Activated CD8-positive, alpha-beta T cell treated with anti-CD3 and anti-CD28 coated beads, Interleukin-2, amount 10 ng/mL, durations not matched to agents 7 days and 5 days (primary cell): ENCODE results near the gene SLC15A1. TPM values are rescaled to one million over a fixed set of nuclear protein-coding genes. Genes with fewer than 3 reads are reported as not detected.

ENCODE experiments used
- ATAC-seq: fragments of 150-1000 bp; cut with Tn5 transposase; one replicate; pipeline ENCODE4 v1.10.0; 2021; ENCODE audit warnings: moderate library complexity
- CTCF ChIA-PET: fragments of 350-600 bp; sonication (Branson Sonifier 250); formaldehyde crosslinking; loops from one replicate; lab custom pipeline; 2021; ENCODE audit warnings: antibody characterized with exemption; lab: Charles Lee
- POLR2A ChIA-PET: fragments of 350-600 bp; sonication (Branson Sonifier 250); formaldehyde crosslinking; loops from one replicate; lab custom pipeline; 2021; ENCODE audit warnings: antibody characterized with exemption; lab: Charles Lee
- DNase-seq: peaks from one replicate; pipeline ENCODE4 v3.0.0-alpha.2; 2020
- H3K27ac Mint-ChIP-seq: one replicate; pipeline ENCODE4 v1.8.0; 2021; ENCODE audit warnings: mild to moderate bottlenecking, mixed read lengths
- H3K27me3 Mint-ChIP-seq: one replicate; pipeline ENCODE4 v1.8.0; 2021; ENCODE audit warnings: low read depth, mixed read lengths
- H3K36me3 Mint-ChIP-seq: one replicate; pipeline ENCODE4 v1.8.0; 2021; ENCODE audit warnings: low read depth, mixed read lengths
- H3K4me1 Mint-ChIP-seq: one replicate; pipeline ENCODE4 v1.8.0; 2021; ENCODE audit warnings: low read depth, mixed read lengths
- H3K4me3 Mint-ChIP-seq: one replicate; pipeline ENCODE4 v1.8.0; 2021; ENCODE audit warnings: mild to moderate bottlenecking, mixed read lengths
- H3K9me3 Mint-ChIP-seq: one replicate; pipeline ENCODE4 v1.8.0; 2022; ENCODE audit warnings: mixed read lengths; ENCODE audit not compliant: insufficient read depth
- total RNA-seq, 2 experiments: library from RNA; stranded (reverse); gene quantifications; one replicate each; pipeline ENCODE4 v1.2.3, GENCODE V29; 2021

Gene SLC15A1
- total RNA-seq, 2 experiments from 2014 or later = not detected

DNA sequence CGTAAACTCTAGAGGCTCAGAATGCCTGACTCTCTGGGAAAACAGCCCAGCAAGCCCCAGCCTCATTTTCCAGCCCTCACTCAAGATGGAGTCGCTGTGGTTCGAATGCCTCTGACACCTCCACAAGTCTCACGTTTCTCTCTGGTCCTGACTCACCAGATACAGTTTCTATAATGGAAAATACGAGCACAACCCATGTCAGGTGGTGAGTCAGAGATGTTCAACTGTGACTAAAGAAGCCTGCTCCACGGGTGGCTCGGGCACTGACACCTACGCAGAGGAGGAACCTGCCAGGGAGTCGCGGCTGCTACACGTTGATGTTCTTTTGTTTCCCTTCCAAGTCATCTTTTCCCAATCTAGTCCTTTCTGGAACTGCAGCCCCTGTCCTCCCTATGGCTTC, 88.4 kb downstream of the SLC15A1 start:
- peaks cover 2% of the 10 kb centered on the region for H3K4me1 Mint-ChIP-seq
- peaks cover 15% of the 10 kb centered on the region for H3K27me3 Mint-ChIP-seq
- H3K4me3 Mint-ChIP-seq = no peak overlapping the region
- H3K36me3 Mint-ChIP-seq = no peaks in the 10 kb centered on the region
- no peak for ATAC-seq
- no peaks in the 10 kb centered on the region for H3K9me3 Mint-ChIP-seq
- CTCF ChIA-PET = no interaction called here
- H3K27ac Mint-ChIP-seq = no peak overlapping the region
- POLR2A ChIA-PET = no interaction called here
- no peak for DNase-seq

GRCh38 chr13:98658131-98658530, 94.3 kb downstream of the SLC15A1 start:
- Mint-ChIP-seq H3K27me3 (peaks cover 5% of the 10 kb centered on the region), H3K9me3 (no peaks in the 10 kb centered on the region), H3K4me3 (no peak overlapping the region), H3K4me1 (peaks cover 2% of the 10 kb centered on the region), H3K36me3 (no peaks in the 10 kb centered on the region), H3K27ac (no peak overlapping the region)
- POLR2A ChIA-PET = no interaction called here
- no peak for DNase-seq
- no peak for ATAC-seq
- CTCF ChIA-PET = no interaction called here

DNA sequence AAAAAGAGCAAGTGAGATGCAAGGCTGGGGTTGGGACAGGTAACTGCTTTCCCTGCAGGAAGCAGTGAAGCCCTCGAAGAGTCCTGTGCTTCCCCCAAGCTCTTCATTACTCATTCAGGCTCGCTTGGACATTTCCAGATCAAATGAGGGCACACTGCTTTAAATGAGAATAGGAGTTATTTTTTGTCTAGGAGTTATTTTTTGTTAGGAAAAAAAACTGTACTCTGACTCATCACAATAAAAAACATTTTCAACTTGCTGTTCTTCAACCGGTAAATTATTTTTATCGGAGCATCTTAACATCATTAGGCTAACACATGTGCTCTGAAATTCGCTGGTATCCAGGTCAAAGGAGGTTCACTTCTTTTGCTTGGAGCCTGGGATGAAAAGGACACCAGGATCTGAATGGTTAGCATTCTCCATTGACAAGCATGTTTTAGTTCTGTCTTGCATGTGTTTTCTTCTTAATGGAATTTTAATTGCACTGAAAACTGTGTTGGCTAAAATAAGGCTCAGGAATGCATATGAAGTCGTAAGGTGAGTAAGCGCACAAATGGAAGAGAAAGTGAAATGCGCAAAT, 94.9 kb downstream of the SLC15A1 start:
- Mint-ChIP-seq H3K27me3 (peaks cover 5% of the 10 kb centered on the region), H3K4me1 (peaks cover 2% of the 10 kb centered on the region), H3K9me3 (no peaks in the 10 kb centered on the region), H3K27ac (no peak overlapping the region), H3K36me3 (no peaks in the 10 kb centered on the region), H3K4me3 (no peak overlapping the region)
- ATAC-seq (no peak), DNase-seq (no peak)
- ChIA-PET CTCF (no interaction called here), POLR2A (no interaction called here)

DNA sequence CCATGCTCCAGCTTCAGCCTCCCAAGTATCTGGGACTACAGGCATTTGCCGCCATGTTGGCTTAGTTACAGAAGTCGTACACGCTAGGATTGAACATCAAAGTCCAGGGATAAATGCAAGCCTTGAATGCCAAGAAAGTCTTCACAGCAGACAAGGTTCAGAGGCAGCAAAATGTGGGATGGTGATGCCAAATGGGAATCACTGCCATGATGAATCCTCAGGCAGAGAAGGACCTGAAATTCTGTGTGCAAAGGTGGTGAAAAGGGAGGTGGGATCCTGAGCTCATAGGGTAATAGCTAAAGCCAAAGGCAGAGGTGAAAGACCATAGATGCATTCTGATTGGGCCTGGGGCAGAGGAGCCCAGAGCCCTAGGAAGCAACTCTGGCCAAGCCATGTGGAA, 96.2 kb downstream of the SLC15A1 start:
- ATAC-seq = no peak
- no peak for DNase-seq
- H3K9me3 Mint-ChIP-seq = no peaks in the 10 kb centered on the region
- H3K27me3 Mint-ChIP-seq = peaks cover 5% of the 10 kb centered on the region
- CTCF ChIA-PET = interaction anchor here (6.6 kb wide), 1 partner anchor 210 kb away, joined by 102 read pairs; no protein-coding TSS in a partner anchor
- H3K27ac Mint-ChIP-seq = no peak overlapping the region
- POLR2A ChIA-PET = interaction anchor here (0.5 to 1.4 kb wide), 2 partner anchors 80 to 1432 kb away, joined by 3 read pairs; partner anchors contain the start of gene PCCA
- no peaks in the 10 kb centered on the region for H3K36me3 Mint-ChIP-seq
- H3K4me1 Mint-ChIP-seq = peaks cover 2% of the 10 kb centered on the region
- H3K4me3 Mint-ChIP-seq = no peak overlapping the region

DNA sequence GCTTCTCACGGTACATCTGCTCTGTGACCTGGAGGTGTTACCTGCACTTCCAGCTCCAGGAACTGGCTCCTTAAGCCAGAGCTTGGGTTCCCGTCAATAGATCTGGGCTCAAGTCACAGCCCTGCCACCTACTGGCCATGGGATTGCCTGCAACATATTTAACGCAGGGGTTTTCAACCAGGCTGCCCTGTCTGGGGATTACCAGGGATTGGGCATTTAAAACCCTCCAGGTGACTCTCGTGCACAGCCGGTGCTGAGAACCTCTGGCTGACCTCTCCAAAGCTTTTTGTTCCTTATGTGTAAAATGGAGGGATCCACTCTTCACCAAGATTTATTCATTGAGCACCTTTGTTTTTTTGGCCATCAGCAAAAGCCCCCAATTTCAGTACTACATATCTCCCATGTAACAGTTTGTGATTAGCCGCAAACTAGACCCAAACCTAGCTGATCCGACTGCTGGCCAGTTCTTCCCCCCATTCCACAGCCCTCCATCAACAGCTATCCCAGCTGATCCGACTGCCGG, 98.9 kb downstream of the SLC15A1 start:
- H3K9me3 Mint-ChIP-seq = no peaks in the 10 kb centered on the region
- no peak overlapping the region for H3K4me3 Mint-ChIP-seq
- H3K36me3 Mint-ChIP-seq = no peaks in the 10 kb centered on the region
- no peak overlapping the region for H3K27ac Mint-ChIP-seq
- H3K27me3 Mint-ChIP-seq = peaks cover 5% of the 10 kb centered on the region
- peaks cover 2% of the 10 kb centered on the region for H3K4me1 Mint-ChIP-seq
- ATAC-seq (peak; percentile 89), DNase-seq (peak; percentile 77)
- ChIA-PET POLR2A (no interaction called here), CTCF (interaction anchor here (0.6 to 6.6 kb wide), 40 partner anchors 11 to 239 kb away, joined by 3 to 102 read pairs (median 4); no protein-coding TSS in a partner anchor)

- Mint-ChIP-seq H3K36me3 (no peaks in the 10 kb centered on the region), H3K4me1 (peaks cover 2% of the 10 kb centered on the region), H3K9me3 (no peaks in the 10 kb centered on the region), H3K4me3 (no peak overlapping the region), H3K27me3 (peaks cover 5% of the 10 kb centered on the region), H3K27ac (no peak overlapping the region)
- ChIA-PET POLR2A (no interaction called here), CTCF (interaction anchor here (0.6 to 6.6 kb wide), 41 partner anchors 10 to 797 kb away, joined by 3 to 102 read pairs (median 4); no protein-coding TSS in a partner anchor)
- ATAC-seq = no peak
- DNase-seq = no peak
Measured at GRCh38 chr13:98652721-98653462, 99.6 kb downstream of the SLC15A1 start.

DNA sequence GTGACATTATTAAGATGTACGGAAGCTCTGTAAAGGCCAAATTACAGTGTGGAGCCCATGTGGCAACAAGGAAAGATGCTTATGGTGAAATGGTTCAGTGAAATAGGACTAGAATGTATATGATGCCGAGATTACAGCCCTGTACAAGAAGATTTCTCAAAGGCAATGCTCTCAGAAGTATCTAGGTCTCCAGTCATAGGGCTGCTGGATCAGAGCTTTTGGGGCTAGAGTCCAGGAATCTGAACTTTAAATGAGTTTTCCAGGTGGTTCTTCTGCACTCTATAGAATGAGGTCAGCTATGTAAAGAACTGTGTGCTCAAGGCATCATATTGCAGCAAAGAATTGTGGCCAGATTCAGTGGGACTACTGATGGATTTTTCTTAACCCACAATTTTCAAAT, 100.2 kb downstream of the SLC15A1 start:
- ChIA-PET POLR2A (no interaction called here), CTCF (interaction anchor here (0.7 to 6.6 kb wide), 22 partner anchors 13 to 796 kb away, joined by 3 to 102 read pairs (median 6); no protein-coding TSS in a partner anchor)
- no peak overlapping the region for H3K4me3 Mint-ChIP-seq
- ATAC-seq = no peak
- H3K9me3 Mint-ChIP-seq = no peaks in the 10 kb centered on the region
- H3K27ac Mint-ChIP-seq = no peak overlapping the region
- H3K36me3 Mint-ChIP-seq = no peaks in the 10 kb centered on the region
- H3K27me3 Mint-ChIP-seq = peaks cover 5% of the 10 kb centered on the region
- H3K4me1 Mint-ChIP-seq = peaks cover 2% of the 10 kb centered on the region
- DNase-seq = no peak

GRCh38 chr13:98651744-98652143, 100.7 kb downstream of the SLC15A1 start:
- DNase-seq (no peak), ATAC-seq (no peak)
- peaks cover 2% of the 10 kb centered on the region for H3K4me1 Mint-ChIP-seq
- H3K4me3 Mint-ChIP-seq = no peak overlapping the region
- H3K27ac Mint-ChIP-seq = no peak overlapping the region
- H3K36me3 Mint-ChIP-seq = no peaks in the 10 kb centered on the region
- peaks cover 5% of the 10 kb centered on the region for H3K27me3 Mint-ChIP-seq
- POLR2A ChIA-PET = no interaction called here
- H3K9me3 Mint-ChIP-seq = no peaks in the 10 kb centered on the region
- CTCF ChIA-PET = interaction anchor here (0.7 to 6.6 kb wide), 12 partner anchors 13 to 796 kb away, joined by 3 to 102 read pairs (median 7); no protein-coding TSS in a partner anchor

GRCh38 chr13:98650396-98651107, 101.9 kb downstream of the SLC15A1 start:
- Mint-ChIP-seq H3K4me1 (peaks cover 2% of the 10 kb centered on the region), H3K4me3 (no peak overlapping the region), H3K27ac (no peak overlapping the region), H3K27me3 (peaks cover 7% of the 10 kb centered on the region), H3K9me3 (no peaks in the 10 kb centered on the region), H3K36me3 (no peaks in the 10 kb centered on the region)
- DNase-seq (no peak), ATAC-seq (no peak)
- POLR2A ChIA-PET = no interaction called here
- CTCF ChIA-PET = interaction anchor here (6.6 kb wide), 1 partner anchor 204 kb away, joined by 102 read pairs; no protein-coding TSS in a partner anchor

GRCh38 chr13:98649861-98650260, 102.6 kb downstream of the SLC15A1 start:
- peaks cover 10% of the 10 kb centered on the region for H3K27me3 Mint-ChIP-seq
- no peak overlapping the region for H3K27ac Mint-ChIP-seq
- CTCF ChIA-PET = interaction anchor here (6.6 kb wide), 1 partner anchor 203 kb away, joined by 102 read pairs; no protein-coding TSS in a partner anchor

GRCh38 chr13:98648686-98649085, 103.8 kb downstream of the SLC15A1 start:
- H3K27me3 Mint-ChIP-seq = peaks cover 15% of the 10 kb centered on the region
- H3K4me1 Mint-ChIP-seq = peaks cover 2% of the 10 kb centered on the region
- H3K27ac Mint-ChIP-seq = no peak overlapping the region
- POLR2A ChIA-PET = no interaction called here
- H3K36me3 Mint-ChIP-seq = no peaks in the 10 kb centered on the region
- no peaks in the 10 kb centered on the region for H3K9me3 Mint-ChIP-seq
- H3K4me3 Mint-ChIP-seq = no peak overlapping the region
- CTCF ChIA-PET = interaction anchor here (0.7 kb wide), 1 partner anchor 203 kb away, joined by 3 read pairs; no protein-coding TSS in a partner anchor
- no peak for DNase-seq
- no peak for ATAC-seq

More at GRCh38 chr13:98649861-98650260, 102.6 kb downstream of the SLC15A1 start:
- POLR2A ChIA-PET = no interaction called here
- no peaks in the 10 kb centered on the region for H3K36me3 Mint-ChIP-seq
- no peak overlapping the region for H3K4me3 Mint-ChIP-seq
- no peaks in the 10 kb centered on the region for H3K9me3 Mint-ChIP-seq
- peaks cover 2% of the 10 kb centered on the region for H3K4me1 Mint-ChIP-seq
- DNase-seq (no peak), ATAC-seq (no peak)
